Naive thymus-derived CD4-positive, alpha-beta T cell (primary cell): ENCODE measurements around the gene ACAT2. TPM values are rescaled to one million over a fixed set of nuclear protein-coding genes. Genes with fewer than 3 reads are reported as not detected.
A peak's percentile ranks its signal among the peaks of the same experiment; 100 is the strongest.
"Not testable (repeated sequence)": the region's sequence is repeated elsewhere in the genome, so short reads cannot be mapped to it uniquely, and the experiment has no call there.

Source experiments
- ATAC-seq: fragments of 150-1000 bp; cut with Tn5 transposase; 2 replicates; pipeline ENCODE4 v1.10.0; 2021; ENCODE audit warnings: mild to moderate bottlenecking, moderate library complexity
- CTCF ChIA-PET: fragments of 350-600 bp; sonication (Branson Sonifier 250); formaldehyde crosslinking; loops from one replicate; lab custom pipeline; 2021; ENCODE audit warnings: antibody characterized with exemption; lab: Charles Lee
- POLR2A ChIA-PET: fragments of 350-600 bp; sonication (Branson Sonifier 250); formaldehyde crosslinking; loops from one replicate; lab custom pipeline; 2021; ENCODE audit warnings: antibody characterized with exemption, inconsistent platforms; lab: Charles Lee
- DNase-seq, 9 donors: peaks; one replicate each; pipeline versions ENCODE4 v3.0.0 to v3.0.0-alpha.2; 2020 to 2022; ENCODE audit warnings: mixed read lengths in 1 of 9
- H3K27ac ChIP-seq: one replicate; pipeline ENCODE4 v1.7.0; 2013; ENCODE audit warnings: mild to moderate bottlenecking, low read depth, low read length, moderate library complexity
- H3K27me3 ChIP-seq, 2 donors: one replicate each; pipeline ENCODE4 v1.7.0; 2013; ENCODE audit warnings: low read length in 2 of 2, mild to moderate bottlenecking in 2 of 2, moderate library complexity in 2 of 2; ENCODE audit not compliant: control insufficient read depth in 2 of 2, insufficient read depth in 2 of 2
- H3K36me3 ChIP-seq, 3 experiments: 1 replicate in 2 of 3; 2 replicates in 1 of 3; pipeline ENCODE4 v1.7.0; 2013; ENCODE audit warnings: low read length in 3 of 3, mild to moderate bottlenecking in 3 of 3, moderate library complexity in 1 of 3; ENCODE audit not compliant: insufficient read depth in 3 of 3, control insufficient read depth in 2 of 3
- H3K4me1 ChIP-seq, 2 donors: one replicate each; pipeline ENCODE4 v1.7.0; 2013; ENCODE audit warnings: low read length in 2 of 2, mild to moderate bottlenecking in 2 of 2, moderate library complexity in 1 of 2; ENCODE audit not compliant: control insufficient read depth in 2 of 2, insufficient read depth in 2 of 2
- H3K4me3 ChIP-seq: 2 replicates; pipeline ENCODE4 v1.7.0; 2013; ENCODE audit warnings: mild to moderate bottlenecking, low read length
- H3K9me3 ChIP-seq, 3 experiments: 1 replicate in 2 of 3; 2 replicates in 1 of 3; pipeline ENCODE4 v1.7.0; 2013; ENCODE audit warnings: low read length in 3 of 3; ENCODE audit not compliant: control insufficient read depth in 2 of 3
- H3K27ac Mint-ChIP-seq, 9 donors: one replicate each; pipeline ENCODE4 v1.8.0; 2020 to 2022; ENCODE audit warnings: mixed read lengths in 9 of 9, mild to moderate bottlenecking in 8 of 9, moderate library complexity in 5 of 9, inconsistent platforms in 2 of 9
- H3K27me3 Mint-ChIP-seq, 5 donors: one replicate each; pipeline ENCODE4 v1.8.0; 2021 to 2022; ENCODE audit warnings: mixed read lengths in 5 of 5, mild to moderate bottlenecking in 1 of 5
- H3K36me3 Mint-ChIP-seq, 5 donors: one replicate each; pipeline ENCODE4 v1.8.0; 2020 to 2022; ENCODE audit warnings: mixed read lengths in 5 of 5, mild to moderate bottlenecking in 3 of 5, inconsistent platforms in 1 of 5
- H3K4me1 Mint-ChIP-seq, 7 donors: one replicate each; pipeline ENCODE4 v1.8.0; 2020 to 2022; ENCODE audit warnings: mixed read lengths in 7 of 7, mild to moderate bottlenecking in 3 of 7, inconsistent platforms in 1 of 7
- H3K4me3 Mint-ChIP-seq, 10 donors: one replicate each; pipeline ENCODE4 v1.8.0; 2020 to 2022; ENCODE audit warnings: mild to moderate bottlenecking in 10 of 10, mixed read lengths in 10 of 10, moderate library complexity in 6 of 10, inconsistent platforms in 2 of 10
- H3K9me3 Mint-ChIP-seq, 11 donors: one replicate each; pipeline ENCODE4 v1.8.0; 2020 to 2022; ENCODE audit warnings: mixed read lengths in 11 of 11, mild to moderate bottlenecking in 4 of 11, inconsistent platforms in 1 of 11, moderate library complexity in 1 of 11
- intact Hi-C, 2 donors: fragments of 100-400 bp; cut with micrococcal nuclease; formaldehyde crosslinking; loops; one replicate each; pipeline ENCODE4 v1.15.1; 2023
- polyA plus RNA-seq, 2 donors: library from polyadenylated mRNA; unstranded; fragments of 300-500 nt; fragmentation: Illumina TruSeq; gene quantifications; one replicate each; pipeline ENCODE4 v1.2.3, GENCODE V29; 2021
- total RNA-seq, 6 experiments: library from RNA in 5 of 6; stranded (reverse) in 5 of 6; gene quantifications; 1 replicate in 5 of 6; 2 replicates in 1 of 6; pipeline ENCODE4 v1.2.3 and lab custom pipeline; 2021 to 2026

Gene ACAT2
- 10 to 100 TPM; 18.5 to 53.9 (median 28.0) TPM for total RNA-seq
- polyA plus RNA-seq = 10 to 100 TPM; 29.1 to 43.1 TPM
- 30.6 reads per million, percentile 60 among the genes with 10 or more reads in this experiment for total RNA-seq (lab: John Stamatoyannopoulos, UW)

DNA sequence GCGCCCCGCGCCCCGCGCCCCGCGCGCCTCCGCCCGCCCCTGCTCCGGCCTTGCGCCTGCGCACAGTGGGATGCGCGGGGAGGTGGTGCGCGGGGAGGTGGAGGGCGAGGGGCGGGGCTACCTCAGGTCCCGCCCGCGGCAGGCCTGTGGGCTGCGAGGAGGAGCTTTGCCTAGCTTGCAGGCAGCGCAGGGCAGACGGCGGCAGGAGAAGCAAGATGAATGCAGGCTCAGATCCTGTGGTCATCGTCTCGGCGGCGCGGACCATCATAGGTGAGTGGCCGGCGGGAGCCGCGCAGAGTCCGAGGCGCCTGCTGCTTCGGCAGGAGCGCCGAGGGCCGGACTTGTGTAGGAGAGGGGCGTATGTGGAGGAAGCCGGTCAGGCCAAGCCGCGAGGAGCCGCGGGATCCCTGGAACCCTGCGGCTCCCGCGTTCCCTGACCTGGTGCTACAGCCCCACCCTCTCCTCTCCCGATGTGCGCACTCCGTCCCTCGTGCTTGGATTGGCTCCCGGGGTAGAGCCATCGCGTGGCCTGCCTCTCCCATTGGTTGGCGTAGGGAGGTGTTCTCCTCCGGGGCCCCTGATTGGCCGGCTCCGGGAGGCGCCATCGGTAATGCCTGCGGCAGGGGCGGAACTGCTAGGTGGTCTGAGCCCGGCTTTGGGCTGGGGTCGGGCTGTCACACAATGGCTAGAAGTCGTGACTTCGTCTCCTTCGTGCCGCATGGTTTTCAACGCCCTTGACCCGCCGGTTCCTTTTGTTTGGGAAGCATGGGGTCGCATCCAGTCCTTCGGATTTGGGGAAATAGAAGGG, at the start of gene ACAT2:
Gene ACAT2 (plus strand): TSS at position 173 of the 808 bp plus-strand sequence. CDS start 43 bp downstream, at position 216.
- H3K36me3 ChIP-seq = peaks cover 0 to 31% (median under 1%) of the 10 kb centered on the region in 3 experiments
- ChIA-PET CTCF (interaction anchor here (1.4 to 1.8 kb wide), 2 partner anchors 27 to 36 kb away, joined by 6 to 7 read pairs; partner anchors contain the start of genes MRPL18, TCP1 and WTAP), POLR2A (interaction anchor here (0.7 to 8.3 kb wide), 14 partner anchors 10 to 220 kb away, joined by 3 to 101 read pairs (median 6); partner anchors contain the start of genes MRPL18, SOD2, TCP1 and WTAP)
- DNase-seq (peak; percentile 89 to 95 (median 93)), ATAC-seq (peak; percentile 94)
- Mint-ChIP-seq H3K27ac (peak within 1 kb of the TSS; percentile 93 to 99 (median 97)), H3K4me1 (peaks cover 23 to 49% (median 34%) of the 10 kb centered on the region in 7 donors), H3K9me3 (no peaks in the 10 kb centered on the region), H3K4me3 (peak within 1 kb of the TSS; percentile 84 to 97 (median 94)), H3K36me3 (peaks cover 4 to 26% (median 15%) of the 10 kb centered on the region in 5 donors), H3K27me3 (no peaks in the 10 kb centered on the region)
- peak within 1 kb of the TSS; percentile 98 for H3K27ac ChIP-seq
- intact Hi-C loops = loop anchor here (1.0 to 5.0 kb wide), 5 partner anchors 27 to 1595 kb away; partner anchors contain the start of genes SOD2 (in 2 of the 2), TCP1 (in 2 of the 2), WTAP (in 2 of the 2) and GTF2H5 (in 1 of the 2)
- no peaks in the 10 kb centered on the region for H3K9me3 ChIP-seq
- no peaks in the 10 kb centered on the region for H3K27me3 ChIP-seq
- H3K4me3 ChIP-seq = peak within 1 kb of the TSS; percentile 99
- H3K4me1 ChIP-seq = peaks cover 6 to 15% of the 10 kb centered on the region in 2 donors

DNA sequence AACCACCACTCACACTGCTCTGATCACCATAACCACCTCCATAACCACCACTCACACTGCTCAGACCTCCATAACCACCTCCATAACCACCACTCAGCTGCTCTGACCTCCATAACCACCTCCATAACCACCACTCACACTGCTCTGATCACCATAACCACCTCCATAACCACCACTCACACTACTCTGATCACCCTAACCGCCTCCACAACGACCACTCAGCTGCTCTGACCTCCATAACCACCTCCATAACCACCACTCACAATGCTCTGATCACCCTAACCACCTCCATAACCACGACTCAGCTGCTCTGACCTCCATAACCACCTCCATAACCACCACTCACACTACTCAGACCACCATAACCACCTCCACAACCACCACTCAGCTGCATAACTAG, 49.5 kb upstream of the ACAT2 start:
- H3K9me3 Mint-ChIP-seq, H3K36me3 ChIP-seq, DNase-seq, H3K9me3 ChIP-seq, H3K36me3 Mint-ChIP-seq, H3K4me3 ChIP-seq, H3K4me1 ChIP-seq, H3K27ac ChIP-seq, H3K27me3 ChIP-seq, intact Hi-C loops, ATAC-seq, H3K27ac Mint-ChIP-seq, CTCF ChIA-PET, H3K4me1 Mint-ChIP-seq, H3K4me3 Mint-ChIP-seq: not testable (repeated sequence)
- H3K27me3 Mint-ChIP-seq = peaks cover 0 to 13% (median 0%) of the 10 kb centered on the region in 5 donors
- POLR2A ChIA-PET = interaction anchor here (1.2 kb wide), 1 partner anchor 14 kb away, joined by 6 read pairs; the partner anchor contains the start of gene WTAP

DNA sequence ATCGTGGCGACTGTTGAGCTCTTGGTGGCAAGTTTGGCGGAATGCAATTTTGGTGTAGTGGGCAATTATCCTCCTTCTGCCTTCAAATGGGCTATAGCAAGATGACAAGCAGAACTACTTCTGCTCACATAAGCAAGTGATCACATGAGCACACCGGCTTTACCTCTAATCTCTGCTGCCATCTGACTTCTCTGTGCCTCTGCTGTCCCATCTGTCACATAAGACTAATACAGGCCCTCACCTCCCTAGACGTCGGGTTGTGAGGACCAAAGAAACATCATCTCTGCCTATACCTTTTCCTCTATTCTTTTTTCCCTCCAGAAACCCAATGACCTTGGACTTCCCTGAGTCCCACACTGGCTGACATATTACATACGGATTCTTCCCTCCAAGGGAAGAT, 47.9 kb upstream of the ACAT2 start:
- ATAC-seq (no peak), DNase-seq (no peak)
- Mint-ChIP-seq H3K4me1 (peaks cover 0 to 7% (median 0%) of the 10 kb centered on the region in 7 donors), H3K27ac (no peak overlapping the region), H3K36me3 (peaks cover 0 to 6% (median 0%) of the 10 kb centered on the region in 5 donors), H3K4me3 (no peak overlapping the region), H3K27me3 (peaks cover 0 to 4% (median 0%) of the 10 kb centered on the region in 5 donors), H3K9me3 (peaks cover 0 to 7% (median 0%) of the 10 kb centered on the region in 11 donors)
- ChIA-PET POLR2A (interaction anchor here (0.6 kb wide), 1 partner anchor 18 kb away, joined by 3 read pairs; no protein-coding TSS in a partner anchor), CTCF (no interaction called here)
- H3K27me3 ChIP-seq = no peaks in the 10 kb centered on the region
- H3K4me3 ChIP-seq = no peak overlapping the region
- intact Hi-C loops = no loop called here
- H3K36me3 ChIP-seq = no peaks in the 10 kb centered on the region
- H3K27ac ChIP-seq = no peak overlapping the region
- no peaks in the 10 kb centered on the region for H3K4me1 ChIP-seq
- H3K9me3 ChIP-seq = no peaks in the 10 kb centered on the region

DNA sequence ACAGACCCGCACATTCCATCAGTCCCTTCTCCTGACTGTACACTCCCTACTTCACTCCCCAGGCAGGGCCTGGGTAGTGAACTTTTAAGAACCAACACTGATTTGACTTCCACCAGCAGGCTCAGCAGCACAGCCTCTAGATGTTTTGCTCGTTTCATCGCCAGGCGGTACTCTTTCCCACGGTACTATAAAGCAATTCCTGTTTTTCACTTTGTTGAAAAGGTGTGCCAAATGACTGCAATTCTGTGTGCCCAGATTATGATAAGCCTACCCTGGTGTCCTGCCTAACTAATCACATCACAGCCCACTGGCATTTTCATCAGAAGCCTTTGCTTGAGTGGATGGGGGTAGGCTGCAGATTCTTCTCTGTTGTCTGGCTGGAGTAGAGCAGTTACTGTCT, 47.4 kb upstream of the ACAT2 start:
- POLR2A ChIA-PET = interaction anchor here (0.6 kb wide), 1 partner anchor 18 kb away, joined by 3 read pairs; no protein-coding TSS in a partner anchor
- CTCF ChIA-PET = no interaction called here
- no peak for ATAC-seq
- no peak overlapping the region for H3K27ac Mint-ChIP-seq
- Histone ChIP-seq H3K9me3 (no peaks in the 10 kb centered on the region), H3K4me1 (no peaks in the 10 kb centered on the region), H3K36me3 (no peaks in the 10 kb centered on the region), H3K27me3 (no peaks in the 10 kb centered on the region), H3K27ac (no peak overlapping the region), H3K4me3 (no peak overlapping the region)
- peaks cover 0 to 7% (median 0%) of the 10 kb centered on the region in 7 donors for H3K4me1 Mint-ChIP-seq
- no peak for DNase-seq
- H3K9me3 Mint-ChIP-seq = peaks cover 0 to 4% (median 0%) of the 10 kb centered on the region in 11 donors
- H3K4me3 Mint-ChIP-seq = no peak overlapping the region
- intact Hi-C loops = no loop called here
- H3K27me3 Mint-ChIP-seq = peaks cover 0 to under 1% (median 0%) of the 10 kb centered on the region in 5 donors
- H3K36me3 Mint-ChIP-seq = peaks cover 0 to 2% (median 0%) of the 10 kb centered on the region in 5 donors

DNA sequence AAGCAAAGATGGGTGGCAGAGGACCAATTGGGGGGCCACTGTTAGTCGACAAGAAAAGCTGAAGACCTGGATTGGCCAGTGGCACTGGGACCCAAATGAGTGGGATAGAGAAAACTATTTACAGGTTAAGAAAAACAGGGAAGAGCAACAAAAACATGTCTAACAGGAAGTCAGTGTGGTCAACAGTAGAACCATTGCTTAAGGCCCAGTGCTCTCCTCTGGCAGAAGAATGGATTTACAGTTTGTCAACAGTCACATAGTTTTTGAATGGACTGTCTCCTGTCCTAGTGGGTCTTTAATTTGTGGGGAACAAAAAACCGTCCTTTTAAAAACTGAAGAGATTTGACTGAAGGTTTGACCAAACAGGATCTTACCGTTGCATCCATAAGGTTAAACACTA, 46.7 kb upstream of the ACAT2 start:
- Histone ChIP-seq H3K36me3 (no peaks in the 10 kb centered on the region), H3K9me3 (no peaks in the 10 kb centered on the region), H3K27ac (no peak overlapping the region), H3K4me3 (no peak overlapping the region), H3K4me1 (no peaks in the 10 kb centered on the region), H3K27me3 (no peaks in the 10 kb centered on the region)
- DNase-seq (no peak), ATAC-seq (no peak)
- Mint-ChIP-seq H3K4me1 (peaks cover 0 to 7% (median 0%) of the 10 kb centered on the region in 7 donors), H3K27ac (no peak overlapping the region), H3K36me3 (peaks cover 0 to 2% (median 0%) of the 10 kb centered on the region in 5 donors), H3K27me3 (no peaks in the 10 kb centered on the region), H3K9me3 (no peaks in the 10 kb centered on the region), H3K4me3 (no peak overlapping the region)
- POLR2A ChIA-PET = interaction anchor here (1.0 to 1.1 kb wide), 2 partner anchors 20 to 129 kb away, joined by 3 to 4 read pairs; no protein-coding TSS in a partner anchor
- CTCF ChIA-PET = no interaction called here
- intact Hi-C loops = no loop called here

DNA sequence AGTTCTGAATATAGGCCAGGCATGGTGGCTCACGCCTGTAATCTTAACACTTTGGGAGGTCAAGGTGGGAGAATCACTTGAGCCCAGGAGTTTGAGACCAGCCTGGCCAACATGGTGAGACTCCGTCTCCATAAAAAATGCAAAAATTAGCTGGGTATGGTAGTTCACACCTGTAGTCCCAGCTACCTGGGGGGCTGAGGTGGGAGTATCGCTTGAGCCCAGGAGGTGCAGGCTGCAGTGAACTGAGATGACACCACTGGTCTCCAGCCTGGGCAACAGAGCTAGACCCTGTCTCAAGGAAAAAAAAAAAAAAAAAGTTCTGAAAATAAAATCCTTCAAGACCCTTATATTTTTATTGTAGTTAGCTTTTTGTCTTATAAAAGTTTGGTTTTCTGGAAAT, 46.2 kb upstream of the ACAT2 start:
- Histone ChIP-seq H3K9me3 (no peaks in the 10 kb centered on the region), H3K27ac (no peak overlapping the region), H3K4me3 (no peak overlapping the region), H3K27me3 (no peaks in the 10 kb centered on the region), H3K4me1 (no peaks in the 10 kb centered on the region), H3K36me3 (no peaks in the 10 kb centered on the region)
- Mint-ChIP-seq H3K27ac (no peak overlapping the region), H3K9me3 (no peaks in the 10 kb centered on the region), H3K36me3 (peaks cover 0 to 2% (median 0%) of the 10 kb centered on the region in 5 donors), H3K4me1 (peaks cover 0 to 7% (median 3%) of the 10 kb centered on the region in 7 donors), H3K4me3 (no peak overlapping the region), H3K27me3 (no peaks in the 10 kb centered on the region)
- POLR2A ChIA-PET = interaction anchor here (1.0 to 1.1 kb wide), 2 partner anchors 21 to 129 kb away, joined by 3 to 4 read pairs; no protein-coding TSS in a partner anchor
- intact Hi-C loops = no loop called here
- CTCF ChIA-PET = no interaction called here
- ATAC-seq (no peak), DNase-seq (no peak)
